ENCODE measurements around the gene OR10H2.

The OR10H2 gene

GRCh38 chr19:15775249-15775648 lies 47.4 kb downstream of the OR10H2 start:
- Mint-ChIP-seq H3K36me3 (ENCODE audit: low read depth) (peaks cover 7% of the 10 kb centered on the region), H3K9me3 (peaks cover 88% of the 10 kb centered on the region), H3K4me3 (no peak overlapping the region), H3K4me1 (no peaks in the 10 kb centered on the region), H3K27ac (no peak overlapping the region), H3K27me3 (ENCODE audit: low read depth, poor library complexity) (no peaks in the 10 kb centered on the region)
- TF ChIP-seq CTCF (IDR thresholded peaks at IDR 0.05), result no peak
- DNase-seq, result no peak

GRCh38 chr19:15776264-15776663 lies 48.4 kb downstream of the OR10H2 start:
- no peaks in the 10 kb centered on the region for H3K4me1 Mint-ChIP-seq
- no peak for DNase-seq
- H3K27me3 Mint-ChIP-seq (ENCODE audit: low read depth, poor library complexity), result no peaks in the 10 kb centered on the region
- peaks cover 86% of the 10 kb centered on the region for H3K9me3 Mint-ChIP-seq
- peaks cover 7% of the 10 kb centered on the region for H3K36me3 Mint-ChIP-seq (ENCODE audit: low read depth)
- H3K4me3 Mint-ChIP-seq, result no peak overlapping the region
- no peak for TF ChIP-seq CTCF (IDR thresholded peaks at IDR 0.05)
- H3K27ac Mint-ChIP-seq, result no peak overlapping the region

- no peak for TF ChIP-seq CTCF (IDR thresholded peaks at IDR 0.05)
- DNase-seq, result no peak
- Mint-ChIP-seq H3K27me3 (ENCODE audit: low read depth, poor library complexity) (no peaks in the 10 kb centered on the region), H3K4me3 (no peak overlapping the region), H3K27ac (no peak overlapping the region), H3K9me3 (peaks cover 86% of the 10 kb centered on the region), H3K36me3 (ENCODE audit: low read depth) (peaks cover 7% of the 10 kb centered on the region), H3K4me1 (no peaks in the 10 kb centered on the region)
Observed at GRCh38 chr19:15776991-15777970, 49.5 kb downstream of the OR10H2 start.
